ENCODE measurements around the gene PTPN3.
"Not testable (repeated sequence)": the region's sequence is repeated elsewhere in the genome, so short reads cannot be mapped to it uniquely, and the experiment has no call there.

Gene PTPN3

GRCh38 chr9:109346904-109347303, 151.2 kb downstream of the PTPN3 start:
- no peak for DNase-seq (ENCODE audit: low read depth, low spot score)

DNA sequence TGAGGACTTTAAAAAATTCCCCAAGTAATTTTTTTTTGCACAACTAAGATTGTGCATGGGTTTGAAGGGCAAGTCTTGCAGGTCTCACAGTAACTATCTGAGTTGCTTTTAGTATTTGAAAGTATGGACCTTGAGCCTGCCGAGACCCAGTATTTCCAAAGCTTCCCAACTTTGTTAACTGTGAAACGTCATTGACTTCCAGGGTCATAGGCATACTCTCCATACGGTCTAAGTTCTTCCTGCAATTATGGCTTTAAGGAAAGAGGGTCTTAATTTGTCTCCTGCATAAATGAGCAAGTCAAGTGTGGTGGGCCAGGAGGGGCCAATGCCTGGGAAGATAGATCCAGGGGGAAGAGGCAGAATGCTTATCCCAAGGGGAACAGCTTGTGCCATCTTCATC, 153.2 kb downstream of the PTPN3 start:
- DNase-seq (ENCODE audit: low read depth, low spot score) = no peak

DNA sequence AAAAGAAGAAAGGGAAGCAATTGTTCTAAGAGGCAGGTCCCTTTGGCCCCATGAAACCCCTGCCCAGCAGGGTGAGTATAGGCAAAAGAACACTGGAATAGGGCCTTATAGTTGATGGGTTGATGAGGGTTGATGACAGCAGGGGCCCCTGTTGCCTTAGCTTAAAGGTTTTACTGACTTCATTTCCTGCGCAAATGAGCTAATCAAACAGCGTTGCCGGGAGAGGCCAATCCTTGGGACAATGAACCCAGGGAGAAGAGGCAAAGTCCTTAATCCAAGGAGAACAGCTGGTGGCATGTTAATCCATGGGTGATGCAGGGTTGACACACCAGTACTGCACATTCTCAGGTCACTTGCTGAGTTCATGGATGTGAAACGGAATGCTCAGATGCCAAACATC, 155.2 kb downstream of the PTPN3 start:
- no peak for DNase-seq (ENCODE audit: low read depth, low spot score)

DNA sequence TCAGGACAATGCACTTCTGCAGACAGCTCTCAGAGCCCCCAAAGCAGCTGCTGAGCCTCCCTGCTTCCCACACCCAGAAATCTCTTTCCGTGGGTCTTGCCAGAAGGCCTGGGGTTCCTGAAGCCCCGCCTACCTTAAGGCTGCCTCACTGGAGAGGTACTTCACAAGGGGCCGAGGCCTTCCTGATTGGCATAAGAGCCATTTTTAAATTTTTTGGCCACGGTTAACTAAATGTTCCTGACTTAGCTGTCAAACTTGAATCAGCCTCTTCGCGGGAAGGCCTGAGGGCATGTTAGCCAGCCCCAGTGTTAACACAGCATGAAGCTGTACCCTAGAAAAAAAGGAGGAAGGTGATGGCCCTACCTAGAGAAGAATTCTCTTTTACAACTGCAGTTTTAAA, 156.5 kb downstream of the PTPN3 start:
- no peak for DNase-seq (ENCODE audit: low read depth, low spot score)

DNA sequence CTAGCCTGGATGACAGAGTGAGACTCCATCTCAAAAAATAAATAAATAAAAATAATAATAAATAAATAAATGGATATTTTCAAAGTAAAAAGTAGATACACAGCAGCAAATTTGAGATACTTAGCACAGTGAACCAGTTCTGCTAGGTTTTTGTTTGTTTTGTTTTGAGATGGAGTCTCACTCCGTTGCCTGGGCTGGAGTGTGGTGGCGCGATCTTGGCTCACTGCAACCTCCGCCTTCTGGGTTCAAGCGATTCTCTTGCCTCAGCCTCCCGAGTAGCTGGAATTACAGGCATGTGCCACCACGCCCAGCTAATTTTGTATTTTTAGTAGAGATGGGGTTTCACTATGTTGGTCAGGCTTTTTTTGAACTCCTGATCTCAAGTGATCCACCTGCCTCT, 157.1 kb downstream of the PTPN3 start:
- not testable (repeated sequence) for DNase-seq (ENCODE audit: low read depth, low spot score)

- no peak for DNase-seq (ENCODE audit: low read depth, low spot score)
Measured at GRCh38 chr9:109336409-109336808, 161.7 kb downstream of the PTPN3 start.

DNA sequence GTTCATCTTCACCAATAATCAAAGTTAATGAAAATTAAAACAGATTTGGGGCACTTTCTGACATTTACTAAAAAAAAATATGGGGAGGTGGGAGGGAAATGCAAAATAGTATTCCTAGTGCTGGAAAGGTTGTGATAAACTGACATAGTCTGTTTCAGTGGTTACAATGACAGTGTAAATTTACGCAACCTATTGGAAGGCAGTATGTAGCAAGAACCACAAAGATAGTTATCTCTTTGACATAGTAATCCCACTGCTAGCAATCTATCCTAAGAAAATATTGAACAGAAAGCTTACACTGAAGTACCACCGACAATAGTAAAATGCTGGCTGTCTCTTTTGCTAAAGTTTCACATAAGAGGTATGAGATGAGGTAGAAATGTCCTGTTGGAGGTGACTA, 162.2 kb downstream of the PTPN3 start:
- DNase-seq (ENCODE audit: low read depth, low spot score) = no peak

GRCh38 chr9:109335121-109335520, 163.0 kb downstream of the PTPN3 start:
- DNase-seq (ENCODE audit: low read depth, low spot score) = no peak

DNA sequence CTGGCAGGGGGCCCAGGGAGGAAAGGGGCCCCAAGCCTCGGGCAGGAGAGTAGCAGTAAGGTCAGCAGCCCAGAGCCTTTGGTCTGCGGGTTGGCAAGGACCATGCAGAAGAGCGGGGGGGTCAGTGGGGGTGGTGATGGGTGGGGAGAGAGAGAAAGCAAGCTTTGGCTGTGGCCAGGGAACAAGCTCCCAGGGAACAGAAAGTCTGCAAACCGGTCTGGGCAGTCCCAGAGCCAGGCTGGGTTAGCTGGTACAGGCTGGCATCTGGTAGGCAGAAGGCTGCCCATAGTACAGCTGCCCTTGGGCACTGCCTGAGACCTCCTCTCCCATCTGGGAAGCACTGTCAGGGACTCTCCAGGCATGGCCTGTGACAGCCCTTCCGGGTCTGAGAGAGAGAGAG, 166.8 kb downstream of the PTPN3 start:
- DNase-seq (ENCODE audit: low read depth, low spot score) = no peak

- DNase-seq (ENCODE audit: low read depth, low spot score) = no peak
Measured at GRCh38 chr9:109329638-109330258, 168.4 kb downstream of the PTPN3 start.

DNA sequence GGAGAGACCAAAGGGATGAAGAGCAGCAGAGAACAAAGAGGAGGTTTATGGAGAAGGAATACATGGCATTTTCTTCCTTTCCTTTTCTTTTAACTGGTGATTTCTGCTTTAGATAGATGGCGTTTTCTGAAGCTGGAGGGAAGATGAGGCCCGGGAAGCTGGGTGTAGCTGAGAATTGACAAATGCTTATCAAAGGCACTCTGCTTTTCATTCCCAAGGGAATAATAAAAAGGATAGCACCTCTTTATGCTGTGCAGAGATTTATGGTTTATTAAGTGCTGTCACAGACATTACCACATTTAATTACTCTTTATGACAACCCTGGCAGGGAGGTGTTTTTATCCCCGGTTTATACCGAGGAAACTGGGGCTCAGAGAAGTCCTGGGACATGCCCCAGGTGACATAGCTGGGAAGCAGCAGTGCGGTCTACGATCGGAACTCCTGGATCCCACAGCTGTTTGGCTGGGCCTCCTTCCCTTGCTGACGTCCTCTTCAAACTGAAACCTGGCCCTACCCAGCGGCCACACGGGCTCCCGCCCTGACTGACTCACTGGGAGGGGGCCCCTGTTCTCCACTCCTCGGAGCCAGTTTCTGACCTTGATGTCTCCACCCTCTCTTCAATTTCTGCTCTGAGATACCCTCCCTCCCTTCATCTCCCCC, 169.0 kb downstream of the PTPN3 start:
- no peak for DNase-seq (ENCODE audit: low read depth, low spot score)

Measured in activated naive CD8-positive, alpha-beta T cell treated with anti-CD3 and anti-CD28 coated beads, Interleukin-2, amount 50 U/mL, for 16 hours (primary cell).